ENCODE results near the gene KIF25.
A peak's percentile ranks its signal among the peaks of the same experiment; 100 is the strongest.
"Not testable (repeated sequence)": the region's sequence is repeated elsewhere in the genome, so short reads cannot be mapped to it uniquely, and the experiment has no call there.

KIF25 gene

DNA sequence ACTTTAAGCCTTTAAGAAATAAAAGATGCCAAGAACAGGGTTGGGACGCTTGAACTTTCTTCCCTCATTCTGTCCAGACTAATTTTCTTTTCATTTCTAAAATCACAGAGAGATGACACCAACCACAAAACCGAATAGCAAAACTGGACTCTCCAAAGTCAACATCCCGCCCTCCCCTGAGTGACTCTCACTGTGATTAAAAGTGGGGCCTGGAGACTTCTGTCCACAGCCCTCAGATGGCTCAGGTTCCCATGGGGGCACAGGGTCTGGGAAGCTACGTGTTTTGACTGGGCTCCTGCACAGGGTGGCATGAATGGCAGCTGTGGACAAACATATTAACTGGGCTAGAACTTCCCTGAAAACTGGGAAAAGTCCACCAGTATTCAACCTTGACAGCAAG, 75.3 kb downstream of the KIF25 start:
- peak; percentile 26 for DNase-seq

GRCh38 chr6:168073937-168074730, 76.7 kb downstream of the KIF25 start:
- no peak for DNase-seq

DNA sequence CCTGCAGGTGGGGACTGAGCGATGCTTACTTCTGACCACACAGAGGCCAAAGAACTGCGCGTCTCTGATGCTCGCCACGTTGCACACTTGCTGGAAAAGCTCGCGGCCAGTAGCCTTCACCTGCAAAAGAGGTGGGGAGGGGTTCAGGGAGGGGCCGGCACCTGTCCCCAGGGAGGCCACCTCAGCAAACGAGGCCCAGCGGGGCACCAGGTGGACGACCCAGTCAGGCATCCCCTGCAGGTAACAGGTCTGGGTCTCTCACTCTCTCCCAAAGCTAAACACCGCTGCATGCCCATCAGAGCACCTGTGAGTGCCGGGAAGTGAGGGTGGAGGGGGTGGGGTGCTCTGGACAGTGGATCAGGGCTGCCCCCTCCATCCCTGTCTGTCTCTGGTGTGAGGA, 77.7 kb downstream of the KIF25 start:
- DNase-seq = no peak

DNA sequence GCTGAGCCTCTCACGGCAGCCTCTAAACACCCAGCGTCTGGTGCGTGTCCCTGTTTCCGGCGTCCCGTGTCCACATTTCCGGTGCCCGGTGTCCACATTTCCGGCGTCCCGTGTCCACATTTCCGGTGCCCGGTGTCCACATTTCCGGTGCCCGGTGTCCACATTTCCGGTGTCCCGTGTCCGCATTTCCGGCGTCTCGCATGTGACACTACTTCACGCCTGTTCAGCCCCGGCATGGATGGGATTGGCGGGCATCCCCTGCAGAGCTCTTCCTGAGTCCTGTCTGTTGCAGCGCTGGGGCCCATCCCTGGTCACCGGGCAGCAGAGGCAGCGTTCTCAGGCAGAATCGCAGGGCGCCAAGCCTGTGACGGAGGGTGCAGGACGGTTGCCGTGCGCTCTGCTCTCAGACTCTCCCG, 78.3 kb downstream of the KIF25 start:
- DNase-seq = no peak

- DNase-seq = not testable (repeated sequence)
Measured at GRCh38 chr6:168077401-168077800, 79.9 kb downstream of the KIF25 start.

- DNase-seq = no peak
Measured at GRCh38 chr6:168078175-168078942, 80.9 kb downstream of the KIF25 start.

- no peak for DNase-seq
Measured at GRCh38 chr6:168078943-168079405, 81.5 kb downstream of the KIF25 start, which contains the start of gene FRMD1. FRMD1 (minus strand) TSS chr6:168079212; CDS start chr6:168079094, 118 bp downstream.

GRCh38 chr6:168080393-168081077, 83.1 kb downstream of the KIF25 start:
- no peak for DNase-seq

DNA sequence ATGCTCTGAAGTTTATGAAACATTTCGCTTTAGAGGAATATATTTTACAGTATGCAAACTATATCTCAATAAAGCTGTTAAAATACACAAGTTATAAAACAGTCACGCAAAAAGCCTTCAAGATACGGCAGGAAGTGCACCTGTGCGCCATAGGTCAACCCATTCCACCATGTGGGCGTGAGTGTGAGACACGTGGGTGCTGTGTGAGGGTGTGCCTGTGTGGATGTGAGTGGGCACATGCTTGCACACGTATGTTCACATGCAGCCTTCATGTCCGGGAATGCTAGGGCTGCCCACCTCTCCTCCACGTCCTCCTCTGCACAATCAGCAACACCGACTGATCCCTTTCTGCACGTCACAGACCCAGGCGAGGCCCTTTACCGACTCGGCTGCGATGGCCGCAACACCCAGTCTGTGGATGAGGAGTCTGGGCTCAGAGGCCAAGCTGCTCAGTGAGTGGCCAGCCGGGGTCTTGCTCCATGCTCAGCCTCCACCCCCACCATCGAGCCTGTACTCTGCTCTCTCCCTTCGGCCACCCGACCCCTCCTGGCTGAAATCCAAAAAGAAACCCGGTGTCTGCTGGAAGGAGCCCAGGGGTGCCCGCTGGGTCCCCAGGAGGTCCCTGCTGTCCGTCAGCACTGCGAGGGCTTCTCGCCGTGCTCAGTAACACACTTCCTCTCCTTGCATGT, 84.5 kb downstream of the KIF25 start:
- no peak for DNase-seq

DNA sequence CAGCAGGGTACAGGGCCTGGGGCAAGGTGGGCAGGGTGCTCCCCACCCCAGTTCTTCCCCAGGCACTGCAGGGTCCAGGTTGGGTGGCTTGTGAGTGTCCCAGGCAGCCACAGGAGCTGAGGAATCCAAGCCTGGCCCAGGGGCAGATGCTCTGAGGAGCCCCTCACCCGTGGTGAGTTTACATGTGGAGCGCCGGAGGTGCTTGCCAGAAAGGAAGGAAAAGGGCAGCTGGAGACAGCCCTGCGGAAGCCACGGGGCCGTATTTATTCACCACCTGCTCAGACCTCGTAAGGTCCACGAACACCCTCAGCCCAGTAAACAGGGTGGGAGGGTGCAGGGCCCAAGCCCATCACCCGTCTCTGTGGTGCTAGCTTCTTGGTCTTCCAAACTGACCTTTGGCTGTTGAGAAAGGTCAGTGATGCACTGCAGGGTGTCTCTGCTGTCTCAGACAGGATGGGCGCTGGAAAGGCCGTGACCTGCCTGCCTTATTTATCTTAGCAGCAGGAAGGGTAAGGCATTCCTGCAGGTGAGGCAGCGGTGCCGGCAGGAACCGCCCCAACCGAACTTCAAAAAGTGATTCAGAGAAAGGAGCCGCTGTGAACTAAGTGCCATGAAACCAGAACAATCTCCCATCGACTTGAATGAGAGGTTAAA, 85.5 kb downstream of the KIF25 start:
- no peak for DNase-seq

GRCh38 chr6:168083514-168083885, 86.0 kb downstream of the KIF25 start:
- no peak for DNase-seq

- no peak for DNase-seq
Measured at GRCh38 chr6:168084465-168085160, 87.1 kb downstream of the KIF25 start.

GRCh38 chr6:168086066-168086465, 88.6 kb downstream of the KIF25 start:
- no peak for DNase-seq

GRCh38 chr6:168086616-168087015, 89.1 kb downstream of the KIF25 start:
- DNase-seq = no peak

- DNase-seq = no peak
Measured at GRCh38 chr6:168087436-168088160, 90.1 kb downstream of the KIF25 start.

GRCh38 chr6:168088161-168089053, 90.9 kb downstream of the KIF25 start:
- peak; percentile 64 for DNase-seq

- DNase-seq = no peak
Measured at GRCh38 chr6:168089186-168090063, 92.0 kb downstream of the KIF25 start.

DNA sequence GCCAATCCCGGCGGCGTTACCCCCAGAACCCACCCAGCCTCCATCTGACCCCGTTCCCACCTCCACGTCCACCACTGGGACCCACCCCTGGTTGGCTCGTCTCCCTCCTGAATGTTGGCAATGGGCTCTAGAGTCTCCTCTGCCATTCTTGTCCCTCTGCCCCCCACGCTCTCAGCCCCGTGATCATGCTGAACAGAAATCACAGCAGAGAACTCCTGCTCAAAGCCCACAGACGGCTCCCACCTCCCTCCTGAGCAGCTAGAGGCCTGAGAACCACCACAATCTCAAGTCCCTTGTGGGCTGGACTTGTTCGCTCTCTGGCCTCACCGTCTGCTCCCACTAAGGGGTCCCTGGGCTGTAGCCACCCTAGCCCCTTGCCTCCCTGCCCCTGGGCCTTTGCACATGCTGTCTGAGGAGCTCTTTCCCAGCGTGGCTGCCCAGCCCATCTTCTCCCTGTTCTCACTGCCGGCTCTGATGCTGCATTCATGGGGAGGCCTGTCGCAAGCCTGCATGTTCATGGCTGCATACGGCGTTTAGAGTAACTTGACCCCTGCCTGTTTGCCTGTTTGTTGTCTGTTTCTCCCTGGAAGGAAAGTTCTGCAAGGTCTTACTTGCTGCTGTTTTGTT, 92.7 kb downstream of the KIF25 start:
- no peak for DNase-seq
